K562 (cell line): ENCODE measurements around the gene ENTPD8. TPM values are rescaled to one million over a fixed set of nuclear protein-coding genes. Genes with fewer than 3 reads are reported as not detected.
A peak's percentile ranks its signal among the peaks of the same experiment; 100 is the strongest.

ENCODE experiments used
- ATAC-seq: fragments of 200-7000 bp; cut with Tn5 transposase; 3 replicates; pipeline ENCODE4 v1.9.1; 2020; ENCODE audit warnings: moderate library complexity
- BruUV-seq: library from RNA; stranded (reverse); fragments of 400-500 nt; replicated peaks from 2 replicates; lab custom pipeline; 2021; lab: Mats Ljungman, UMichigan
- CTCF ChIA-PET: fragments of 300-600 bp; formaldehyde crosslinking; extraction: SDS; loops from one replicate; lab custom pipeline; 2021; ENCODE audit warnings: low intra/inter-chr PET ratio; lab: Yijun Ruan, JAX
- POLR2A ChIA-PET: fragments of 300-600, 350-650 bp; sonication (Branson Sonifier 250); formaldehyde crosslinking; extraction: SDS; loops from one replicate; lab custom pipeline; 2021; ENCODE audit warnings: antibody characterized with exemption, inconsistent platforms; lab: Yijun Ruan, JAX
- DNase-seq, 4 experiments: peaks; one replicate each; pipeline versions ENCODE4 v3.0.0 to v3.0.0-alpha.2; 2011 to 2018; ENCODE audit warnings: low spot score in 3 of 4, mixed read lengths in 3 of 4; ENCODE audit errors: extremely low read depth in 1 of 4
- FAIRE-seq: peaks from 2 replicates; lab custom pipeline; 2011; peaks lifted over from hg19 to GRCh38; lab: Jason Lieb, UNC
- H2AFZ ChIP-seq: 2 replicates; pipeline ENCODE4 v1.6.0; 2011; ENCODE audit warnings: low read depth, low read length, control low read depth, inconsistent platforms
- H3K27ac ChIP-seq: fragments of 200-600 bp; 3 replicates; pipeline ENCODE4 v1.8.0; 2011; ENCODE audit warnings: low read depth, mild to moderate bottlenecking, control low read depth, inconsistent platforms, low read length, moderate library complexity, mixed read lengths; ENCODE audit errors: extremely low read depth
- H3K27me3 ChIP-seq, 2 experiments: fragments of 300-600 bp in 1 of 2; 2 replicates in 1 of 2; 3 replicates in 1 of 2; pipeline versions ENCODE4 v1.6.0 to v1.8.0; 2011; ENCODE audit warnings: inconsistent platforms in 2 of 2, low read length in 2 of 2, mild to moderate bottlenecking in 1 of 2, mixed read lengths in 1 of 2, moderate library complexity in 1 of 2; ENCODE audit not compliant: control insufficient read depth in 2 of 2, insufficient read depth in 2 of 2
- H3K36me3 ChIP-seq: fragments of 300-600 bp; 3 replicates; pipeline ENCODE4 v1.8.0; 2011; ENCODE audit warnings: mild to moderate bottlenecking, low read length, inconsistent platforms; ENCODE audit not compliant: control insufficient read depth, insufficient read depth
- H3K4me1 ChIP-seq, 2 experiments: fragments of 200-600 bp in 1 of 2; replicated peaks in 1 of 2; 2 replicates in 1 of 2; 3 replicates in 1 of 2; pipeline versions ENCODE4 v1.5.1 to v1.8.0; 2011; ENCODE audit warnings: inconsistent platforms in 2 of 2, low read length in 2 of 2, mild to moderate bottlenecking in 1 of 2, mixed read lengths in 1 of 2, moderate library complexity in 1 of 2; ENCODE audit not compliant: control insufficient read depth in 2 of 2, insufficient read depth in 2 of 2
- H3K4me2 ChIP-seq: 2 replicates; pipeline ENCODE4 v1.6.1; 2011; ENCODE audit warnings: low read length, control low read depth, inconsistent platforms, mixed read lengths; ENCODE audit not compliant: insufficient read depth
- H3K4me3 ChIP-seq: fragments of 200-600 bp; sonication (generic), shearing (Covaris generic); 2 replicates; pipeline ENCODE4 v1.5.1; 2016; ENCODE audit warnings: control low read depth, inconsistent platforms
- H3K79me2 ChIP-seq: fragments of 200-600 bp; 3 replicates; pipeline ENCODE4 v1.8.0; 2011; ENCODE audit warnings: low read length, inconsistent platforms; ENCODE audit not compliant: control insufficient read depth, insufficient read depth
- H3K9ac ChIP-seq, 2 experiments: 2 replicates each; pipeline versions ENCODE4 v1.6.0 to v1.6.1; 2011; ENCODE audit warnings: low read depth in 2 of 2, low read length in 2 of 2, control low read depth in 1 of 2, inconsistent platforms in 1 of 2, mild to moderate bottlenecking in 1 of 2, mixed read lengths in 1 of 2; ENCODE audit not compliant: insufficient read depth in 1 of 2
- H3K9me1 ChIP-seq: one replicate; pipeline ENCODE4 v1.6.0; 2011; ENCODE audit warnings: inconsistent platforms, mild to moderate bottlenecking, low read length, moderate library complexity; ENCODE audit not compliant: control insufficient read depth, insufficient read depth
- H3K9me3 ChIP-seq: replicated peaks from 2 replicates; pipeline ENCODE4 v1.5.1; 2011; ENCODE audit warnings: low read depth, low read length, inconsistent platforms; ENCODE audit not compliant: control insufficient read depth, insufficient read depth
- H4K20me1 ChIP-seq: replicated peaks from 2 replicates; pipeline ENCODE4 v1.6.1; 2011; ENCODE audit warnings: low read length, inconsistent platforms, mixed read lengths; ENCODE audit not compliant: control insufficient read depth, insufficient read depth
- CBX1 ChIP-seq: sonication (generic); IDR thresholded peaks from 2 replicates; pipeline ENCODE4 v1.6.1; 2016; ENCODE audit warnings: antibody characterized with exemption, low read depth, mild to moderate bottlenecking
- COPS2 ChIP-seq: fragments of 450-650 bp; conservative IDR thresholded peaks from 2 replicates; pipeline ENCODE4 v1.6.1; 2016; ENCODE audit warnings: mild to moderate bottlenecking, moderate library complexity
- LCOR ChIP-seq: sonication (generic); formaldehyde crosslinking; IDR thresholded peaks from 2 replicates; pipeline ENCODE4 v1.8.0; 2022; ENCODE audit warnings: mild to moderate bottlenecking, missing genetic modification reagents
- MCM7 ChIP-seq, 2 experiments: fragments of 450-650 bp; IDR thresholded peaks; 2 replicates each; pipeline ENCODE4 v1.6.1; 2016 to 2018
- NR1H2 ChIP-seq: sonication (generic); formaldehyde crosslinking; IDR thresholded peaks from 2 replicates; pipeline ENCODE4 v1.4.0; 2020; ENCODE audit warnings: mild to moderate bottlenecking, missing genetic modification reagents
- POLR2H ChIP-seq: IDR thresholded peaks from 2 replicates; pipeline ENCODE4 v1.6.1; 2016; ENCODE audit warnings: missing genetic modification characterization, low read depth, mild to moderate bottlenecking, control low read depth, missing compliant biosample characterization, moderate library complexity
- POU5F1 ChIP-seq: fragments of 150-350 bp; IDR thresholded peaks from 2 replicates; pipeline ENCODE4 v1.6.1; 2014; ENCODE audit warnings: borderline replicate concordance, low read length, low read depth, mild to moderate bottlenecking; ENCODE audit not compliant: partially characterized antibody
- RB1 ChIP-seq: fragments of 450-650 bp; IDR thresholded peaks from 2 replicates; pipeline ENCODE4 v1.6.1; 2017; ENCODE audit warnings: low read depth, mild to moderate bottlenecking
- SAFB2 ChIP-seq: fragments of 200-400 bp; formaldehyde crosslinking; IDR thresholded peaks from 2 replicates; pipeline ENCODE4 v1.6.1; 2018; ENCODE audit warnings: borderline replicate concordance, low read length, low read depth, moderate library complexity; ENCODE audit not compliant: severe bottlenecking
- ZNF143 ChIP-seq: sonication (generic); formaldehyde crosslinking; IDR thresholded peaks from 2 replicates; pipeline ENCODE4 v1.9.0; 2022; ENCODE audit warnings: mild to moderate bottlenecking, missing genetic modification reagents
- ZNF212 ChIP-seq: fragments of 450-650 bp; formaldehyde crosslinking; IDR thresholded peaks from 2 replicates; pipeline ENCODE4 v1.4.0; 2020; ENCODE audit warnings: mild to moderate bottlenecking
- ZNF253 ChIP-seq: fragments of 250-450 bp; sonication (Bioruptor Pico); conservative IDR thresholded peaks from 2 replicates; pipeline ENCODE4 v1.6.1; 2021; ENCODE audit warnings: mild to moderate bottlenecking
- ZNF589 ChIP-seq: fragments of 200-800 bp; sonication (Bioruptor generic); IDR thresholded peaks from 2 replicates; pipeline ENCODE4 v1.6.1; 2016; ENCODE audit warnings: low read depth, missing genetic modification characterization, missing compliant biosample characterization
- WGBS: fragments of 100-300 bp; shearing (Covaris generic); methylation state at CpG from one replicate; pipeline ENCODE4 v1.1.6; 2016; ENCODE audit warnings: low coverage, mixed read lengths; ENCODE audit not compliant: insufficient coverage; ENCODE audit errors: missing lambda C conversion rate; 5-methylcytosine and 5-hydroxymethylcytosine counted together
- in situ Hi-C: fragments of 300-500 bp; cut with MboI; formaldehyde crosslinking; loops from 4 replicates; pipeline ENCODE4 v1.15.0; 2018; ENCODE audit warnings: inconsistent platforms, mixed read lengths
- intact Hi-C: fragments of 100-400 bp; cut with micrococcal nuclease; formaldehyde crosslinking; loops from 2 replicates; pipeline ENCODE4 v1.14.2; 2022
- polyA plus RNA-seq, 8 experiments: library from polyadenylated mRNA; depleted of rRNA in 4 of 8; stranded (reverse) in 5 of 8; unstranded in 3 of 8; fragments of >200 nt; fragmentation: Nextera tagmentation in 2 of 8; fragmentation: Illumina TruSeq in 1 of 8; extraction: Ambion mirVana in 2 of 8; extraction: Trizol in 1 of 8; gene quantifications; 2 replicates each; pipeline versions ENCODE4 v1.2.1 to v1.2.3, GENCODE V29; 2011 to 2014; ENCODE audit warnings: inconsistent platforms in 1 of 8, missing spikeins in 1 of 8
- total RNA-seq, 7 experiments: library from RNA; depleted of rRNA in 6 of 7; stranded (reverse); fragments of >200 nt in 6 of 7; fragmentation: Illumina TruSeq in 2 of 7; extraction: Trizol in 2 of 7; gene quantifications; 2 replicates each; pipeline versions ENCODE4 v1.2.1 to v1.2.3, GENCODE V29; 2011 to 2021; ENCODE audit warnings: low replicate concordance in 1 of 7
- TF ChIP-seq, protein P1 (sequence below): sonication (generic); formaldehyde crosslinking; IDR thresholded peaks from 2 replicates; pipeline ENCODE4 v1.8.0; 2023; ENCODE audit warnings: missing genetic modification reagents, mild to moderate bottlenecking, borderline replicate concordance
- TF ChIP-seq, protein P2 (sequence below): sonication (generic); formaldehyde crosslinking; IDR thresholded peaks from 2 replicates; pipeline ENCODE4 v1.8.1; 2022; ENCODE audit warnings: missing genetic modification reagents

The ENTPD8 gene
- total and polyA plus RNA-seq, 9 of the 15 experiments (the other 6 are each of a cell fraction or from before 2014, with no cell fraction given) = 0.06 to 0.27 (median 0.19) TPM; not detected in 5

DNA sequence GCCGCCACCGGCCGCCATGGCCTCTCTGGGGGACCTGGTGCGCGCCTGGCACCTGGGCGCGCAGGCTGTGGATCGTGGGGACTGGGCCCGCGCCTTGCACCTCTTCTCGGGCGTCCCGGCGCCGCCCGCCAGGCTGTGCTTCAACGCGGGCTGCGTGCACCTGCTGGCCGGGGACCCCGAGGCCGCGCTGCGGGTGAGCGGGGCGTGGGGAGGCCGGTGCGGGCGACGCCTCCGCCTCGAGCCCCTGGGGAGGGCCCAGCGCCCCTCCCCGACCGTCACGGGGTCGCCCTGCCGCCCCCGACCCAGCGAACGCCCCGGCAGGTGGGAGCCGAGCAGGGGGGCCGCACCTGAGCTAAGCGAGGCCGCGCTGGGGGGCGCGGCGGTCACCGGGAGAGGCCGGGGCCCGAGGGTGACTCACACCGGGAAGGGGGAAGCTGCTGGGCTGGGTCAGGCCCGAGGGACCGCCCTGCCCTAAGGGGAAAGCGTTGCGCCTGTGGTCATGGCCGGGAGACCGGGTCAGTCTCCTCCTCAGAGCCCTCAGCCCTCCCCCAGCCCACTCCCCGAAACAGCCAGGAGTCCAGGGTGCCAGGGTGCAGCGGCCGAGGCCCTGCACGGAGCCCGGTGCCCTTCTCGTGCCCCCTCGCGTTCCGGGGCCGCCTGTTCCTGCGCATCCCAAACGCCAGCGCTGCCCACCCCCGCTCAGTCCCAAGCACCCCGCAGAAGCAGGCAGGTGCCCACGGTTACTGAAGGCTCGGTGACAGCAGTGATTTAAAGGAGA lies 17.5 kb downstream of the ENTPD8 start:
- Histone ChIP-seq H3K79me2 (peaks cover 37% of the 10 kb centered on the region), H3K4me3 (peak overlapping the region; percentile 97), H3K27me3 (no peaks in the 10 kb centered on the region), H3K9me3 (no peaks in the 10 kb centered on the region), H3K36me3 (peaks cover 5% of the 10 kb centered on the region; the same call in 1 of the 3 replicates), H2AFZ (peak overlapping the region; percentile 71), H3K4me1 (peaks cover 35 to 52% of the 10 kb centered on the region in 2 experiments), H3K9me1 (no peaks in the 10 kb centered on the region), H3K9ac (peak overlapping the region; percentile 73 to 93; a peak in 3 of 4 replicates), H3K27ac (peak overlapping the region; percentile 72; the same call in 2 of the 3 replicates), H3K4me2 (peak overlapping the region; percentile 72), H4K20me1 (no peaks in the 10 kb centered on the region)
- peak; percentile 39 for ATAC-seq
- ChIA-PET POLR2A (interaction anchor here (0.6 to 3.4 kb wide), 6 partner anchors 9 to 181 kb away, joined by 3 to 21 read pairs (median 4); no protein-coding TSS in a partner anchor), CTCF (interaction anchor here (1.1 kb wide), 1 partner anchor 146 kb away, joined by 4 read pairs; no protein-coding TSS in a partner anchor)
- no peak for FAIRE-seq
- no TSS peak for BruUV-seq
- in situ Hi-C loops = no loop called here
- DNase-seq = peak; percentile 48 to 53 (median 52)
- 6% methylated on average over 22 of the region's 77 CpGs for WGBS
- intact Hi-C loops = loop anchor here (10.0 kb wide), 1 partner anchor 119 kb away; the partner anchor contains the start of gene NRARP
- TF ChIP-seq ZNF212 (CRISPR knock-in tag) (no peak), SAFB2 (no peak), CBX1 (no peak), COPS2 (no peak), POLR2H (tag) (no peak), POU5F1 (no peak), ZNF143 (no peak), NR1H2 (0 out of 2 replicates have a peak, but pooled peaks have one; percentile 46), RB1 (peak; percentile 14; the same call in 1 of the 2 replicates), ZNF589 (CRISPR knock-in tag) (0 out of 2 replicates have a peak, but pooled peaks have one; percentile 34), LCOR (CRISPR knock-in tag) (no peak), MCM7 (IDR thresholded peaks at IDR 0.05) (no peak), ZNF253 (CRISPR knock-in tag) (no peak)
- TF ChIP-seq, protein P1, sequence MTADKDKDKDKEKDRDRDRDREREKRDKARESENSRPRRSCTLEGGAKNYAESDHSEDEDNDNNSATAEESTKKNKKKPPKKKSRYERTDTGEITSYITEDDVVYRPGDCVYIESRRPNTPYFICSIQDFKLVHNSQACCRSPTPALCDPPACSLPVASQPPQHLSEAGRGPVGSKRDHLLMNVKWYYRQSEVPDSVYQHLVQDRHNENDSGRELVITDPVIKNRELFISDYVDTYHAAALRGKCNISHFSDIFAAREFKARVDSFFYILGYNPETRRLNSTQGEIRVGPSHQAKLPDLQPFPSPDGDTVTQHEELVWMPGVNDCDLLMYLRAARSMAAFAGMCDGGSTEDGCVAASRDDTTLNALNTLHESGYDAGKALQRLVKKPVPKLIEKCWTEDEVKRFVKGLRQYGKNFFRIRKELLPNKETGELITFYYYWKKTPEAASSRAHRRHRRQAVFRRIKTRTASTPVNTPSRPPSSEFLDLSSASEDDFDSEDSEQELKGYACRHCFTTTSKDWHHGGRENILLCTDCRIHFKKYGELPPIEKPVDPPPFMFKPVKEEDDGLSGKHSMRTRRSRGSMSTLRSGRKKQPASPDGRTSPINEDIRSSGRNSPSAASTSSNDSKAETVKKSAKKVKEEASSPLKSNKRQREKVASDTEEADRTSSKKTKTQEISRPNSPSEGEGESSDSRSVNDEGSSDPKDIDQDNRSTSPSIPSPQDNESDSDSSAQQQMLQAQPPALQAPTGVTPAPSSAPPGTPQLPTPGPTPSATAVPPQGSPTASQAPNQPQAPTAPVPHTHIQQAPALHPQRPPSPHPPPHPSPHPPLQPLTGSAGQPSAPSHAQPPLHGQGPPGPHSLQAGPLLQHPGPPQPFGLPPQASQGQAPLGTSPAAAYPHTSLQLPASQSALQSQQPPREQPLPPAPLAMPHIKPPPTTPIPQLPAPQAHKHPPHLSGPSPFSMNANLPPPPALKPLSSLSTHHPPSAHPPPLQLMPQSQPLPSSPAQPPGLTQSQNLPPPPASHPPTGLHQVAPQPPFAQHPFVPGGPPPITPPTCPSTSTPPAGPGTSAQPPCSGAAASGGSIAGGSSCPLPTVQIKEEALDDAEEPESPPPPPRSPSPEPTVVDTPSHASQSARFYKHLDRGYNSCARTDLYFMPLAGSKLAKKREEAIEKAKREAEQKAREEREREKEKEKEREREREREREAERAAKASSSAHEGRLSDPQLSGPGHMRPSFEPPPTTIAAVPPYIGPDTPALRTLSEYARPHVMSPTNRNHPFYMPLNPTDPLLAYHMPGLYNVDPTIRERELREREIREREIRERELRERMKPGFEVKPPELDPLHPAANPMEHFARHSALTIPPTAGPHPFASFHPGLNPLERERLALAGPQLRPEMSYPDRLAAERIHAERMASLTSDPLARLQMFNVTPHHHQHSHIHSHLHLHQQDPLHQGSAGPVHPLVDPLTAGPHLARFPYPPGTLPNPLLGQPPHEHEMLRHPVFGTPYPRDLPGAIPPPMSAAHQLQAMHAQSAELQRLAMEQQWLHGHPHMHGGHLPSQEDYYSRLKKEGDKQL (CRISPR knock-in tag) = no peak
- TF ChIP-seq, protein P2, sequence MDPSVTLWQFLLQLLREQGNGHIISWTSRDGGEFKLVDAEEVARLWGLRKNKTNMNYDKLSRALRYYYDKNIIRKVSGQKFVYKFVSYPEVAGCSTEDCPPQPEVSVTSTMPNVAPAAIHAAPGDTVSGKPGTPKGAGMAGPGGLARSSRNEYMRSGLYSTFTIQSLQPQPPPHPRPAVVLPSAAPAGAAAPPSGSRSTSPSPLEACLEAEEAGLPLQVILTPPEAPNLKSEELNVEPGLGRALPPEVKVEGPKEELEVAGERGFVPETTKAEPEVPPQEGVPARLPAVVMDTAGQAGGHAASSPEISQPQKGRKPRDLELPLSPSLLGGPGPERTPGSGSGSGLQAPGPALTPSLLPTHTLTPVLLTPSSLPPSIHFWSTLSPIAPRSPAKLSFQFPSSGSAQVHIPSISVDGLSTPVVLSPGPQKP (CRISPR knock-in tag) = no peak
